Fibroblast of skin of left biceps (primary cell): ENCODE measurements around the gene IGSF9B.

Experiments used
- DNase-seq, 2 experiments: peaks; one replicate each; pipeline ENCODE4 v3.0.0-alpha.2; 2013; ENCODE audit warnings: low read depth in 2 of 2

The IGSF9B gene

GRCh38 chr11:133938166-133938565 is 18.6 kb downstream of the IGSF9B start:
- no peak for DNase-seq

DNA sequence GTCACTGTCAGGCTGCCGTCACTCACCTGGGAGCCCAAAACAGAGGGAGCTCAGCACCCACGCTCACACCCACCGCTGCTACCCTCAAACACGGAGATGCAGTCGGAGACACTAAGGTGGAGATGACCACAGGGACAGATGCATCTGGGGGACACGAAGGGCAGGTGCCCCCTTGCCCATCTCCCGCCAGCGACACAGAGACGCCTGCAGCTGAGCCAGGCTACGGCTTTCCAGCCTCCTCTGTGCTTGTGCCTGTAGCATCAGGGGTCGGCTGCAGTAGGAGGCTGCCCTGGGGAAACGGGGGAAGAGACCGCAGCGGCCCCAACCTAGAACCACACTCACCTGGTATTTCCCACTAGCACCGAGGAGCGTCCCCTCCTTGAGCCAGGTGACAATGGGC is 19.3 kb downstream of the IGSF9B start:
- DNase-seq: no peak

GRCh38 chr11:133937015-133937414 is 19.8 kb downstream of the IGSF9B start:
- no peak for DNase-seq

DNA sequence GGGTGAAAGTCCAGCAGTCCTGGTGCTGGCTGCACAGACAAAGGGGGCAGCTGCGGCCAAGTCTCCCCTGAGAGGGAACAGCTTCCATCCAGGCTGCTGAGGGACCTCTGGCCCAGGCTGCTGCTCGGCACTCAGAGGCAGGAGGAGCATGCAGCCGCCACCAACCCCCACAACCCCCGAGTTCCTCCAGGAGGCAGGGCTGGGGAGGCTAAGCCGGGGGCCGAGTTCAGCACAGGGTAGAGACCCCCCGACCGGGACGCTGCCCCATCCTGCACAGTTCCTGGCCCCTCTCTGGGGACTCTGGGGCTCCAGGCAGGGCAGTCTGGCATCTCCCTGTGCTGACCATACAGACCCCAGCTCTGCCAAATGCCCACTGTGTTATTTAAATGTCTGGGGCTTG is 20.2 kb downstream of the IGSF9B start:
- no peak for DNase-seq

GRCh38 chr11:133936136-133936535 is 20.6 kb downstream of the IGSF9B start:
- no peak for DNase-seq

GRCh38 chr11:133935551-133935910 is 21.2 kb downstream of the IGSF9B start:
- DNase-seq: no peak

DNA sequence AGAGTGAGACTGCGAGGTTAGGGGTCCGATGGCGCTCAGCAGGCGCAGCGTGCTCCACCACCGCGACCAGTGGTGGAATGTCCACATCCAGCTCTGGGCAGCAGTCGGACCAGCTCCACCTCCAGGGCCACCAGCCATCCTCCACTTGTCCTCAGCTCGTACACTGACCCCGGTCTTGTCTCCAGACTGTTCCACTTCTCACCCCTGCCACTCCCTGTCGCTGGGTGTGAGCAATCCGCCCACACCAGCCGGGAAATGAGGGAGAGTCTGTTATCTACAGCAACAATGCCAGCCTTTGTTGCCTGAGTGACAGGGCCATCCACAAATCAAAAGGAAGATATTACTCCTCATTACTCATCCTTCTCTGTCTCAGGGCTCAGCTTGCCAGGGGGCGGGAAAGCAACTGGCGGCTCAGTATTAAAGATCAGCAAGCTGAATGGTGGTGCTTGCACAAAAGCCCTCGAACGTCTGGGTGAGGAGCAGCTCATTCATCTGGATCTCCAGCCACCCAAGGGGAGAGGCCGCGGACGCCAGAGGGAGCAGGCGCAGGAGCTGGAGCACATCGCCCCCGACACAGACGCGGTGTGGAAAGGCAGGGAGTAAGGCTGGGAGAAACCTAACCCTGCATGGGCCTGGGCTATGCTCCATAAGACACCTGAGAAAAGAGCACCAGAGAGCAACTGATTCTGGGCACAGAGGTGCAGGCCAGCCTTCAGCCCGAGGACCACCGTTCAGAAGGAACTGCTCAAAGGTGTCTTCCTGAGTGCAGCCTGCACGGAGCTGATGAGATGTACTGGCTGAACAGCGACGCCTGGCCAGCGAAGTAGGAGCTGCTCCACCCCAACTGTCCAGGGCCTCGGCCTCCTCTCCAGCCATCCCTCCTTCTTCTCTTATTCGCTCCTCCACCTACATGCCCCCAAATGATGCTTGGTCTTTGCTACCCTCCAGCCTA is 21.9 kb downstream of the IGSF9B start:
- DNase-seq: no peak

- DNase-seq: no peak
Observed at GRCh38 chr11:133934096-133934495, 22.7 kb downstream of the IGSF9B start.

GRCh38 chr11:133931449-133932060 is 25.2 kb downstream of the IGSF9B start:
- DNase-seq: no peak

GRCh38 chr11:133930767-133931448 is 25.9 kb downstream of the IGSF9B start:
- no peak for DNase-seq

DNA sequence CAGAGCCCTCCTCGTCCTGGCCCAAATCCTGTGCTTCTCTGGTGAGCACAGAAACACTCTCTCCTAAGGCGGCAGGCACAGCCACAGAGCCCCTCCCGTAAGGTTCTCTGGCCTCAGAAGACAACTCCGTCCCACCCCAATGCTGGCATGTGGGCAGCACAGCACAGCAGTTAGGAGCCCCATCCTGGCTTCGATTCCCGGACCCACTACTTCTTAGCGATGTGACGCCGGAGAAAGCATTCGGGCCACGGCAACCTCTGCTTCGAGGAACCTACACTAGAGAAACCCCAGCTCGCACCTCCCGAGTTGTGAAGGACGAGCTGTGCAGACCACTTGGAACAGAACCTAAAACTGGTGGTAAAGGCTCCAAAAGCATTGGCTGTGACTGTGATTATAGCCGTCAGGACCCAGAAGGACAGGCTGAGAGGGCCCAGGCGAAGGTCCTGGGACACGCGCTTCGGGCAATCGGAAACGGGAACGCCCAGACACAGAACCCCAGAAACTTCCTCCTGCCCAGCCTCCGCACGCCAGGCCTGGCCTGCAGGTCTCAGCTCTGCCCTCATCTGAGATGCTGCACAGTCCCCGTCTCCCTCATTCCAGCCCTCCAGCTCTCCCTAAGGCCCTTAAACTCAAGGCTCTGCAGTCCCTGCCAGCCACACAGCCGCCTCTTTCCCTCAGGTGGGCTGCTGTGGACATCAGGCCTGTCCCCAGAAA is 26.6 kb downstream of the IGSF9B start:
- no peak for DNase-seq

DNA sequence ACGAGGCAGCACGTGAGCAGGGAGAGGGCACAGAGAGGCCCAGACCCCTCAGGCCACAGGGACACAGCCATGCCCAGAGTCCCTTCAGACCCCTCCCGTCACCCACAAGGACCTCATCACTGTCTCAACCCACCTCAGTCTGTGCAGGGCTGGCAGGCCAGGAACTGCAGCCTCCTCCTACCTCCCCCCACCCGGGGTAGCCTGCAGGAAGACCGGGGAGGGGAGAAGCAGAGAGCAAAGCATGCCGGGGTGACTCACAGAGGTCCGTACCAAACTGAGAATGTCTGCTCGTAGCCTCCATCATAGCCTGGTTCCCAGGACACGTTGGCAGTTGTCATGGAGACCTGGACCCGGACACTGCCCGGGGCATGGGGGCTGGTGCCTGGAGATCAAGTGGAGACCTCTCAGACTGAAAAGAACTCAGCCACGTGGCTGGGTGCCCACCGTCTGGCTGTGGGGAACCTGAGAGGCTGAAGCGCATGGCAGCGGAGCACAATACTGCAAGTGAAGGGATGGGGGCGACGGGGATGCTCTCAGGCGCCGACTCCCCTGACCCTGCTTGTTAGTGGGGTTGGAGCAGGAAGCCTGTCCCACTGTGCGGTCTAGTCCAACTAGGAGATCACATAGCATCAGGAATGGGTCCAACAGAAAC is 27.2 kb downstream of the IGSF9B start:
- DNase-seq: no peak

- DNase-seq: no peak
Observed at GRCh38 chr11:133928628-133929059, 28.1 kb downstream of the IGSF9B start.

DNA sequence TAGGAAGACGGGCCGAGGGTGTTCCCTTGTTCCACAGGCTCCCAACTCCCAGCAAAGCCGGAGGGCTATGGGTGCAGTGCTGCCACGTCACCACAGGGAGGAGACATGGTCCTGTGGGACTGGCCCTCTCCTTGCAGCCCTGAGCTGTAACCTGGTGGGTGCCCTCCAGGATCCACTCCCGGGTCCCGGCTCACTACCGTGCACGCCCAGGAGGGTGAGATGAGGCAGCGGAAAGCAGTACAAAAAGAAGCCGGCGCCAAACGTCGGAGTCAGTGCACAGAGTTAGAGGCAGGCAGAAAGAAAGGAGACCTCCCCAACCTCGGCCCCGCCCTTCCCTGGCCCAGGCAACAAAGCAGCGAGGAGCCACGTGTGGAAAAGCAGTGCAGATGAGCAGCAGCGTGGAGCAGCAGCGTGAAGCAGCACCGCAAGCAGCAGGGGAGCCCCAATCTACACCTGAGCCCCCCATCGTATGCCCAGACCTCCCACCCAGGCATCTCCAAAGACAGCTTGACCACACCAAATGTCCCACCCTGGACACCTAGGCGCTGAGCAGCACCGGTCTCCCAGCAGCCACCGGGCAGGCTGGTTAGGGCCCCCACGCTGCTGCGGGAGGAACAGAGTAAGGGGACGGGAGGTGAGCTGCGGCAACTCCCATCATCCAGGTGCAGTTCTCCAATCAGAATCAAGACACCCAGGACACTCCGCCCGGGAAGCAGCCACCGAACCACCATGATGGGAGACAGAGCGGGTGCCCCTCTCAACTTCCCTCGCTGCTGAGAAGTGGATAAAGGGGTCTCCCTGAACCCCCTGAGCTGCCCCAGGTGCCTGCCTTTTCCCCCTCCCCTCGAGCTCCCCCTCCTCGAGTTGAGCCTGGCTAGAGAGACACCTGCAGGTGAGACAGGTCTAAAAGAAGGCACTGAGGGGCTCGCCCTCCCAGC is 28.8 kb downstream of the IGSF9B start:
- DNase-seq: peak in 1 of 2 experiments; percentile 9

DNA sequence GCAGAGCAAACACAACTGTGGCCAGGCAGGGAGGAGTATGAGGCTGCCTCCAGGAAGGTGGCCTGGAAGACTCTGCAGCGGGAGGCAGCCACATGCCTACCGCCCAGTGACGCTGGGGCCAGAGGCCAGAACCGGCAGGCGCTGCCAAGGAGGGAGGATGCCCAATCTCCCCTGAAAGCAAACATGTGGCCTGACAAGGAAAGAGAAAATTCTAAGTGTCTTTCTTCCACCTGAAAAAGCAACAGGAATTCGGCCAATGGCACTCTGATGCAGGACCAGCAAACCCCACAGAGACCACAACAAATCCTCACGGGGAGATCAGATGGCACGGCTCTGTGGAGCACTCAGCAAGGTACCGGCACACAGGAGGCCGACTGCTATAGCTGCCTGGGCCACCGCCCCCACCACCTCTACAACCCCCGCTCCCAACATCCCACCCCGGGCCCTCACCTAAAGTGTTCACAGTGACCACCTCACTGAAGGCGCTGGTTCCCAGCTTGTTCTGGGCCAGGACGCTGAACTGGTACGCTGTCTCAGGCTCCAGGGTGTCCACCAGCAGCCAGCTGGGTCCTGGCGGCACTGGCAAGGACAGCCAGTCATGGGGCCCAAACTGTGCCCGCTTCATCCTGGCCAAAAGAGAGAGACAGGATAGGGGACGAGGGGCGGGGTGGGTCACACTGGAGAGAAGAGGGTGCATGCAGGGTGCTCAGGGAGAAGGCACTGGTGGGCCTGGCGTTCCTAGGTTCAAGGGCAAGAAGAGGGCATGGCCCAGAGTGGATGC is 30.1 kb downstream of the IGSF9B start:
- DNase-seq: no peak

DNA sequence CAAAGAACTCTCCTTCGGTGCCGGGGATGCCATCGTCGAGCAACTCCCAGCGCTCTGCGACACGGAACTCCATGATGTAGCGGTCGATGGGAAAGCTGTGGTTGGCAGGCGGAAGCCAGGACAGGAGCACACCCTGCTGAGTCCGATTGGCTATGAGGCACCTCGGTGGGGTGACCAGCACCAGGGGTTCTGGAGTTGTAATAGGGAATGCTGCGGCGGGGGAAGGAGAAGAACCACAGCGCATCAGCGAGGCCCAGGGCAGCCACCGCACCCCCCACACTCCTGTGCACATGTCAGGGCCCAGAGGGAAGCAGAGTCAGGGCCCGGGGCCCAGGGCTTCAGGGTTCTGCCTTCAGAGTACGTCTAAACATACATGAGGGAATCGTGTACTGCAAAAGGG is 31.0 kb downstream of the IGSF9B start:
- no peak for DNase-seq

GRCh38 chr11:133924661-133925060 is 32.1 kb downstream of the IGSF9B start:
- DNase-seq: no peak

DNA sequence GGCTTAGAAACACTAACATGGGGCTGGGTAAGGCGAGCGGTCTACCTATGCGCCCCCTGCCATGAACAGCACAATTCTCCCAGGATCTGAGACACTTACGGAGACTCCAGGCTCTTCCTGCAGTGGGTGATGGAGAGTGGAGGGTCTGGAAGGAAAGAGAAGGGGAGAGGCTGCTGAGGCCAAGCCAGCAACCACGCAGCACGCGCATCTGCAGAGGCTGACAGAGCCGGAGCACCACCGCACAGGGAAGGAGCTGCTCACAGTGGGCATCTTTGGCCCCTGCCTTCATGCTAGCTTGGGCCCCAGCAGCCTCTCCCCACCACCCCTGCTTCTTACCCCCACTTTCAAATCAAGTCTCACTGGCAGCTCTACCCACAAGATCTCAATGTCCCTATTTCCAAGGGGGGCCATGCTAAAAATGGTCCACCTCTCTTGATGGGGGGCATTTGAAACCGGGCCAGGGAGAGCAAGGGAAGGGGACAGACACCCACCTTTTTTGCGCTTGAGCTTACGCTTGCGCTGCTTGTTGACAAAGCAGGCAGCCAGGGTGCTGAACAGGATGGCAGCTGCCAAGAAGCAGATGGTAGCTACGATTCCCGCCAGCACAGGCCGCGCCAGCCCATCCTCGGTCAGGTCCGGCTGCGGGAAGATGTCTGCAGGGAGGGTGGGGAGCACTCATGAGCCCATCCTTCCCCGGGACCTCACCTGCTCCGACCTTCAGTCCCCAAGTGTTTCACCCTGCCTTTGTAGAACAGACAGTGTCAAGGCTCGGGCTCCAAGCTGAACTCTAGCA is 34.5 kb downstream of the IGSF9B start:
- no peak for DNase-seq

DNA sequence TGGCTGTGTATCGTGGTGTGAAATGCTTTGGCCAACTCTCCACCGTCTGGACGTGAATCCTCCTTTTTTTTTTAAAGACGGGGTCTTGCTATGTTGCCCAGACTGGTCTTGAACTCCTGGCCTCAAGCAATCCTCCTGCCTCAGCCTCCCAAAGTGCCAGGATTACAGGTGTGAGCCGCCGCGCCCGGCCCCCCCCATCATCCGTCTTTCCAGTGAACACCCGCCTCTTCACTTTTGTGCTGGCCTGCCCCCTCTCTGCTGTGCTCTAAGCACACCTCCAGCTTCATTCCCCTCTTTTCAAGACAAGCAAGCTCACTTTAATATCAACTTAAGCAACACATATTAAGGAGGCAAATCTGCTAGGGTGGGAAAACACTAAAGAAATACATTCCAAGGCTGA is 35.3 kb downstream of the IGSF9B start:
- DNase-seq: no peak
